GM10248 (cell line): Measurements from ENCODE around the gene ZNF668.

Source experiments
- CTCF ChIA-PET: fragments of 300-600 bp; sonication (Branson Sonifier 250); formaldehyde crosslinking; extraction: SDS; loops from one replicate; lab custom pipeline; 2021; ENCODE audit warnings: antibody characterized with exemption; lab: Yijun Ruan, JAX
- POLR2A ChIA-PET: fragments of 350-650 bp; sonication (Branson Sonifier 250); formaldehyde crosslinking; extraction: SDS; loops from one replicate; lab custom pipeline; 2020; ENCODE audit warnings: antibody characterized with exemption; lab: Yijun Ruan, JAX
- DNase-seq: peaks from one replicate; pipeline ENCODE4 v3.0.0; 2012; ENCODE audit errors: extremely low spot score
- TF ChIP-seq, protein P1 (sequence below): IDR thresholded peaks from 2 replicates; pipeline ENCODE4 v1.5.1; 2012; ENCODE audit warnings: mild to moderate bottlenecking, low read depth; ENCODE audit errors: extremely low read depth, missing control alignments, control extremely low read depth

The ZNF668 gene

DNA sequence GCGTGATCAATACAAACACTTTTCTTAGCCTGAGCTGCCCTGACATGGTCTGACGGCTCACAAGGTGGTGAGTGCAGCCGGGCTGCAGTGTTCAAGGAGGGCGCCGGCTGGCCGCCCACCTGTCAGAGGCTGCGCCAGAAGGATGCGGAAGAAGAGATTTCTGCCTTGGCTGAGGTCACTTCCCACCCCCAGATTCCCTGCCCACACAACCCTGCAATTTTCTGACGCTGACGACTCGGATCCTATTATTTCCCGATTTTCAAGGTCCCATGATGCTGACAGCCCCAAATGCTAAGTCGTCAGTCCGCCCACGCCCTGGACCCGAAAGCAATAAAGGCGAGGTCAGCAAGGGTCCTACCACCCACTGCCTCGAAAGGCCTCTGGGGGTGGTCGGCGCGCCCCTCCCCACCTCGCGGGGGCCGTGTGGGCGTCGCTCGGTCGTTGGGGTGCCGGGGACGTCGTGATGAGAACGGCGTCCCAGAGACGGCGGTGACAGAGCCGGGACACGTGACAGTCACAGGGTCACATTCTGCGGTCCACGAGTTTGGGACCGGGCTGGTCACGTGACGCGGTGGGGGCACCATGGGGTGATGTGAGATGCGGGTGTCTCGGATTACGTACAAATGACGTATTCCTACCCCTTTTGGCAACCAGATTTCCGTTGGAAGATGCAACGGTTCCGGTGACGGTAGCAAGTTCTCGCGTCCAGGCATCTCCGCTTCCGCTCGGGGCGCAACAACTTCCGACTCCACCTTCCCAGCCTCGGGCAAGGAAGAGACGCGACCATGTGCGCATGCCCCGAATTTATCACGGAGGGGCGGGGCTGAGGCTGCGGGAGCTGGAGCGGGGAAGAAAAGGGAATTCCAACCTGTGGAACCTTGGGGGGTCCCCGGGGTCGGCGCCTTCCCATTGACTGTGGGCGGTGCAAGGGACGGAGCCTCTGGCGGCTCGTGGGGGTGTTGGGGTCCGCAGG lies 41.0 kb downstream of the ZNF668 start, which contains the start of gene STX4:
Gene STX4, plus strand, starts transcription at position 823 of the 973 bp plus-strand sequence. CDS start 248 bp downstream, outside the sequence.
- TF ChIP-seq, protein P1, sequence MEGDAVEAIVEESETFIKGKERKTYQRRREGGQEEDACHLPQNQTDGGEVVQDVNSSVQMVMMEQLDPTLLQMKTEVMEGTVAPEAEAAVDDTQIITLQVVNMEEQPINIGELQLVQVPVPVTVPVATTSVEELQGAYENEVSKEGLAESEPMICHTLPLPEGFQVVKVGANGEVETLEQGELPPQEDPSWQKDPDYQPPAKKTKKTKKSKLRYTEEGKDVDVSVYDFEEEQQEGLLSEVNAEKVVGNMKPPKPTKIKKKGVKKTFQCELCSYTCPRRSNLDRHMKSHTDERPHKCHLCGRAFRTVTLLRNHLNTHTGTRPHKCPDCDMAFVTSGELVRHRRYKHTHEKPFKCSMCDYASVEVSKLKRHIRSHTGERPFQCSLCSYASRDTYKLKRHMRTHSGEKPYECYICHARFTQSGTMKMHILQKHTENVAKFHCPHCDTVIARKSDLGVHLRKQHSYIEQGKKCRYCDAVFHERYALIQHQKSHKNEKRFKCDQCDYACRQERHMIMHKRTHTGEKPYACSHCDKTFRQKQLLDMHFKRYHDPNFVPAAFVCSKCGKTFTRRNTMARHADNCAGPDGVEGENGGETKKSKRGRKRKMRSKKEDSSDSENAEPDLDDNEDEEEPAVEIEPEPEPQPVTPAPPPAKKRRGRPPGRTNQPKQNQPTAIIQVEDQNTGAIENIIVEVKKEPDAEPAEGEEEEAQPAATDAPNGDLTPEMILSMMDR: no peak
- peak; percentile 96 for DNase-seq
- ChIA-PET POLR2A (interaction anchor here (0.7 to 1.0 kb wide), 2 partner anchors 41 to 131 kb away, joined by 3 to 4 read pairs; partner anchors contain the start of genes ZNF646 and ZNF668), CTCF (interaction anchor here (0.8 to 1.5 kb wide), 4 partner anchors 47 to 110 kb away, joined by 3 to 4 read pairs (median 3); partner anchors contain the start of gene HSD3B7)

DNA sequence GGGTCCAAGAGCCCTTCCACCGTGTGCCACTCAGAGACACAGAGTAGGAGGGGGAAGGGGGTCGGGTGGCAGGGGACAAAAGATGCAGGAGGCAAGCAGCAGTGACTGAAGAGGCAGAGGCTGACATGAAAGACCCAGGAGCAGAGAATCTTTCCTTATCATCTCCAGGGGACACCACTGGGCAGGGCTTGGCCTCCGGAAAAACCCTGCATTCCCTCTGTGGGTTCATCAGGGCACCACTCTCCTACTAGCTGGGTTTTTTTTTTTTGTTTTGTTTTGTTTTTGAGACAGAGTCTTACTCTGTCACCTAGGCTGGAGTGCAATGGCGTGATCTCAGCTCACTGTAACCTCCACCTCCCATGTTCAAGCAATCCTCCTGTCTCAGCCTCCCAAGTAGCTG lies 42.8 kb downstream of the ZNF668 start:
- DNase-seq: no peak
- CTCF ChIA-PET: interaction anchor here (1.5 kb wide), 1 partner anchor 46 kb away, joined by 3 read pairs; the partner anchor contains the start of gene HSD3B7
- POLR2A ChIA-PET: no interaction called here
- TF ChIP-seq, protein P1: no peak

DNA sequence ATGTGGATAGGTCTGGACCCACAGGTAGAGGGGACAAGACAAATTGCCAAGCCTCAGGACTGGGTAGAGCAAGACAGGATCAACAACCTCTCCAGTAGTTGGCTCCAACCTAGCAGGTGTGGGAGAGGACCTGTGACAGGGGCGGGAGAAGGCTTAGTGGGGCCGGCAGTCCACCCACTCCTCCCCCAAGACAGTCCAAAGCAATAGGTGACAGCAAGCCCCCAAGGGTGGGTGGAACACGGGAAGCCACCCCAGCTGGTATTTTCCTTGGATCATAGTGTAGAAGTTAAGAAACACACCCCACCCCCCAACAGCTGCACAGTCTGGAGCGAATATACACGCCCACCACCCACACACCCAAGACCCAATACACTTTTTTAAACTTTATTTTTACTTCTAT lies 44.8 kb downstream of the ZNF668 start:
- TF ChIP-seq, protein P1: no peak
- DNase-seq: no peak
- CTCF ChIA-PET: no interaction called here
- POLR2A ChIA-PET: no interaction called here

DNA sequence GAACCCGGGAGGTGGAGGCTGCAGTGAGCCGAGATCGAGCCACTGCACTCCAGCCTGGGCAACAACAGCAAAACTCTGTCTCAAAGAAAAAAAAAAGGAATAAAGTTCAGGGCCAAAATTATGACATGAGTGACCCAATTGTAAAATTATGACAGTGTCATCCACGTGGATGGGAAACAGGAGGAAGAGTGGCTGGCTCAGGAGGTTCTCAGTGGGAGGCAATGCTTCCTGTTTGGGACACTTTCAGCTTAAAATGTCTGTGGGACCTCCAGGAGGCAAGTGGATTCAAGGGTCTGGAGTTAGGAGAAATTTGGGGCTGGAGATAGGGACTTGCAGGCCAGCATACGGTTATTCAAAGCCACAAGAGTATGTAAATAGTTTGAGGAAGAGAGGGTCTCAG lies 48.7 kb downstream of the ZNF668 start:
- DNase-seq: no peak
- TF ChIP-seq, protein P1: no peak
- CTCF ChIA-PET: interaction anchor here (1.0 kb wide), 1 partner anchor 41 kb away, joined by 4 read pairs; the partner anchor contains the start of gene HSD3B7
- POLR2A ChIA-PET: no interaction called here

DNA sequence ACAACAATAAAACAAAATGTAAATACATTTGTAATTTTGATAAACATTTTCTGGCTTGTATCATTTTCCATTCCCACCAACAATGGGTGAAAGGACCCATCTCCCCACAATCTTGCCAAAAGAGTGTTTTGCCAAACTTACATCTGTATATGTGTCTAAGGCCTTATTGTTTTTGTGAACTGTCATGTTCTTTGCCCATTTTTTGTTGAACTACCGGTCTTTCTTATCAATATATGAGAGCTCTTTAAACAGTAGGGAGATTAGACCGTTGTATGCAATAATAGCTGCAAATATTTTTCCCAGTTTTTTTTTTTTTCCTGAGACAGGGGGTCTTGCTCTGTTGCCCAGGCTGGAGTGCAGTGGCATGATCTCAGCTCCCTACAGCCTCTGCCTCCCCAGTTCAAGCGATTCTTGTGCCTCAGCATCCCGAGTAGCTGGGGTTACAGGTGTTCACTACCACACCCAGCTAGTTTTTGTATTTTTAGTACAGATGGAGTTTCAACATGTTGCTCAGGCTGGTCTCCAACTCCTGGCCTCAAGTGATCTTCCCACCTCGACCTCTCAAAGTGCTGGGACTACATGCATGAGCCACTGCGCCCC lies 50.3 kb downstream of the ZNF668 start:
- DNase-seq: no peak
- ChIA-PET CTCF (interaction anchor here (3.0 kb wide), 1 partner anchor 38 kb away, joined by 11 read pairs; the partner anchor contains the start of gene HSD3B7), POLR2A (no interaction called here)
- TF ChIP-seq, protein P1: no peak

DNA sequence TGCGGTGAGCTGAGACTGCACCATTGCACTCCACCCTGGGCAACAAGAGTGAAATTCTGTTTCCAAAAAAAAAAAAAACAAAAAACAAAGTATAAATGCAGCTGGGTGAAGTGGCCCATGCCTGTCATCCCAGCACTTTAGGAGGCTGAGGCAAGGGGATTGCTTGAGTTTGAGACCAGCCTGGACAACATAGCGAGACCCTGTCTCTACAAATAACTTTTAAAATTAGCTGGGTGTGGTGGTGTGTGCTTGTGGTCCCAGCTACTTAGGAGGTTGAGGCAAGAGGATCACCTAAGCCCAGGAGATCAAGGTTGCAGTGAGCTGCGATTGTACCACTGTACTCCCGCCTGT lies 50.8 kb downstream of the ZNF668 start:
- POLR2A ChIA-PET: interaction anchor here (0.6 kb wide), 1 partner anchor 21 kb away, joined by 3 read pairs; no protein-coding TSS in a partner anchor
- TF ChIP-seq, protein P1: no peak
- no peak for DNase-seq
- CTCF ChIA-PET: interaction anchor here (1.0 to 3.0 kb wide), 5 partner anchors 23 to 119 kb away, joined by 3 to 11 read pairs (median 4); partner anchors contain the start of gene HSD3B7
